Keratinocyte (primary cell): Measurements from ENCODE around the gene APOBEC4. TPM values are rescaled to one million over a fixed set of nuclear protein-coding genes. Genes with fewer than 3 reads are reported as not detected.
A peak's percentile ranks its signal among the peaks of the same experiment; 100 is the strongest.

Experiments used
- DNase-seq: peaks from one replicate; pipeline ENCODE4 v3.0.0-alpha.2; 2011; ENCODE audit warnings: low read depth, missing footprints, low spot score
- FAIRE-seq: peaks from 2 replicates; lab custom pipeline; 2011; peaks lifted over from hg19 to GRCh38; lab: Jason Lieb, UNC
- H2AFZ ChIP-seq: 2 replicates; pipeline ENCODE4 v1.6.0; 2012; ENCODE audit warnings: low read length, control low read depth, inconsistent platforms; ENCODE audit not compliant: control insufficient read depth
- H3K27ac ChIP-seq: 2 replicates; pipeline ENCODE4 v1.5.1; 2011; ENCODE audit warnings: low read length; ENCODE audit not compliant: control insufficient read depth, insufficient read depth
- H3K27me3 ChIP-seq: 3 replicates; pipeline ENCODE4 v1.6.0; 2011; ENCODE audit warnings: low read length; ENCODE audit not compliant: control insufficient read depth, insufficient read depth; ENCODE audit errors: extremely low read depth
- H3K36me3 ChIP-seq, 2 experiments: 2 replicates in 1 of 2; 3 replicates in 1 of 2; pipeline ENCODE4 v1.5.1; 2011; ENCODE audit warnings: low read length in 2 of 2, mild to moderate bottlenecking in 1 of 2; ENCODE audit not compliant: control insufficient read depth in 2 of 2, insufficient read depth in 2 of 2; ENCODE audit errors: extremely low read depth in 1 of 2
- H3K4me1 ChIP-seq: 3 replicates; pipeline ENCODE4 v1.5.1; 2011; ENCODE audit warnings: low read length; ENCODE audit not compliant: control insufficient read depth, insufficient read depth; ENCODE audit errors: extremely low read depth
- H3K4me2 ChIP-seq: 3 replicates; pipeline ENCODE4 v1.6.0; 2011; ENCODE audit warnings: low read depth, low read length; ENCODE audit not compliant: control insufficient read depth, insufficient read depth; ENCODE audit errors: extremely low read depth
- H3K4me3 ChIP-seq, 3 experiments: fragments of 200-600 bp in 1 of 3; sonication (generic) in 1 of 3; 2 replicates in 2 of 3; 3 replicates in 1 of 3; pipeline ENCODE4 v1.5.1; 2011 to 2016; ENCODE audit warnings: low read length in 3 of 3, mild to moderate bottlenecking in 3 of 3, control low read depth in 2 of 3, inconsistent platforms in 1 of 3, low read depth in 1 of 3, mixed read lengths in 1 of 3, mixed run types in 1 of 3, moderate library complexity in 1 of 3; ENCODE audit not compliant: control insufficient read depth in 2 of 3, insufficient read depth in 2 of 3; ENCODE audit errors: extremely low read depth in 1 of 3
- H3K79me2 ChIP-seq: 2 replicates; pipeline ENCODE4 v1.6.0; 2012; ENCODE audit warnings: low read length; ENCODE audit not compliant: control insufficient read depth, insufficient read depth
- H3K9ac ChIP-seq: 3 replicates; pipeline ENCODE4 v1.6.0; 2011; ENCODE audit warnings: low read length; ENCODE audit not compliant: control insufficient read depth, insufficient read depth; ENCODE audit errors: extremely low read depth
- H3K9me1 ChIP-seq: 3 replicates; pipeline ENCODE4 v1.6.0; 2011; ENCODE audit warnings: low read length; ENCODE audit not compliant: control insufficient read depth, insufficient read depth; ENCODE audit errors: extremely low read depth
- H3K9me3 ChIP-seq: 2 replicates; pipeline ENCODE4 v1.5.1; 2012; ENCODE audit warnings: low read depth, low read length; ENCODE audit not compliant: control insufficient read depth
- H4K20me1 ChIP-seq: 3 replicates; pipeline ENCODE4 v1.6.0; 2011; ENCODE audit warnings: low read length; ENCODE audit not compliant: control insufficient read depth, insufficient read depth; ENCODE audit errors: extremely low read depth
- CTCF ChIP-seq, 3 experiments: IDR thresholded peaks in 1 of 3; conservative IDR thresholded peaks in 1 of 3; optimal IDR thresholded peaks in 1 of 3; 2 replicates in 2 of 3; 3 replicates in 1 of 3; pipeline versions ENCODE3 to v1.5.1; 2011; ENCODE audit warnings: low read length in 3 of 3, mild to moderate bottlenecking in 3 of 3, moderate library complexity in 2 of 3, control low read depth in 1 of 3, inconsistent platforms in 1 of 3; ENCODE audit not compliant: insufficient read depth in 2 of 3; ENCODE audit errors: extremely low read depth in 1 of 3
- EZH2 ChIP-seq: IDR thresholded peaks from one replicate; pipeline ENCODE4 v1.6.1; 2012; ENCODE audit warnings: inconsistent platforms, mild to moderate bottlenecking, low read length, moderate library complexity
- dilution Hi-C: fragments of 300-500 bp; cut with MboI; formaldehyde crosslinking; loops from one replicate; pipeline ENCODE4 v1.7.0; 2020; ENCODE audit warnings: low sequenced_read_pairs; ENCODE audit not compliant: extremely low pct_ligation_motif_present
- polyA plus RNA-seq, 5 experiments: library from polyadenylated mRNA; depleted of rRNA in 3 of 5; stranded (reverse) in 3 of 5; stranded (forward) in 1 of 5; unstranded in 1 of 5; fragments of >200 nt; gene quantifications; 1 replicate in 1 of 5; 2 replicates in 3 of 5; 3 replicates in 1 of 5; pipeline versions ENCODE4 v1.2.1 to v1.2.3, GENCODE V29; 2011 to 2012; ENCODE audit warnings: missing spikeins in 2 of 5, low read depth in 1 of 5, low replicate concordance in 1 of 5

APOBEC4 gene
- polyA plus RNA-seq, 1 donor (not counting 4 experiments of a cell fraction or from before 2014, with no cell fraction given): not detected

GRCh38 chr1:183693521-183693920, 40.4 kb upstream of the APOBEC4 start:
- no peak for TF ChIP-seq CTCF (optimal IDR thresholded peaks at IDR 0.05 in 1 of 3, IDR thresholded peaks at IDR 0.05 in 1 of 3, conservative IDR thresholded peaks at IDR 0.05 in 1 of 3; ENCODE audit: extremely low read depth in 1 of 3, insufficient read depth in 2 of 3, low read length in 3 of 3)
- no peak for TF ChIP-seq EZH2
- Histone ChIP-seq H3K9ac (no peak overlapping the region), H3K9me1 (no peaks in the 10 kb centered on the region), H3K4me1 (no peaks in the 10 kb centered on the region), H3K9me3 (no peaks in the 10 kb centered on the region), H3K4me2 (no peak overlapping the region), H3K36me3 (no peaks in the 10 kb centered on the region), H4K20me1 (no peaks in the 10 kb centered on the region), H3K79me2 (no peaks in the 10 kb centered on the region), H3K4me3 (no peak overlapping the region), H2AFZ (no peak overlapping the region), H3K27me3 (no peaks in the 10 kb centered on the region), H3K27ac (no peak overlapping the region)
- dilution Hi-C loops: no loop called here
- no peak for DNase-seq
- FAIRE-seq: no peak

GRCh38 chr1:183689762-183690204, 36.7 kb upstream of the APOBEC4 start:
- FAIRE-seq: peak; percentile 9
- dilution Hi-C loops: no loop called here
- Histone ChIP-seq H3K9me1 (no peaks in the 10 kb centered on the region), H3K9me3 (no peaks in the 10 kb centered on the region), H3K4me1 (no peaks in the 10 kb centered on the region), H3K79me2 (no peaks in the 10 kb centered on the region), H2AFZ (no peak overlapping the region), H4K20me1 (no peaks in the 10 kb centered on the region), H3K27me3 (no peaks in the 10 kb centered on the region), H3K9ac (no peak overlapping the region), H3K36me3 (no peaks in the 10 kb centered on the region), H3K4me2 (no peak overlapping the region), H3K27ac (no peak overlapping the region), H3K4me3 (no peak overlapping the region)
- TF ChIP-seq EZH2 (no peak), CTCF (optimal IDR thresholded peaks at IDR 0.05 in 1 of 3, IDR thresholded peaks at IDR 0.05 in 1 of 3, conservative IDR thresholded peaks at IDR 0.05 in 1 of 3; ENCODE audit: extremely low read depth in 1 of 3, insufficient read depth in 2 of 3, low read length in 3 of 3) (no peak)
- no peak for DNase-seq
